Gastrocnemius medialis (tissue), 4 donors: ENCODE measurements around the gene ANKRD55. TPM values are rescaled to one million over a fixed set of nuclear protein-coding genes. Genes with fewer than 3 reads are reported as not detected.
"Not testable (repeated sequence)": the region's sequence is repeated elsewhere in the genome, so short reads cannot be mapped to it uniquely, and the experiment has no call there.

Experiments used
- ATAC-seq, 2 donors: fragments of 150-250 bp; one replicate each; pipeline ENCODE4 v1.9.1; 2016
- DNase-seq, 2 donors: peaks; one replicate each; pipeline ENCODE4 v3.0.0-alpha.2; 2019
- H3K27ac ChIP-seq, 4 donors: fragments of 200-600 bp; sonication (generic); 1 replicate in 1 of 4; 2 replicates in 3 of 4; pipeline ENCODE4 v1.5.1; 2016 to 2018; ENCODE audit warnings: mild to moderate bottlenecking in 2 of 4, moderate library complexity in 1 of 4
- H3K27me3 ChIP-seq, 3 donors: fragments of 200-600 bp; sonication (generic) in 2 of 3; 1 replicate in 1 of 3; 2 replicates in 2 of 3; pipeline versions ENCODE4 v1.5.1 to v1.6.0; 2016 to 2019; ENCODE audit warnings: mild to moderate bottlenecking in 1 of 3, moderate library complexity in 1 of 3
- H3K36me3 ChIP-seq, 2 donors: fragments of 200-600 bp; sonication (generic) in 1 of 2; one replicate each; pipeline ENCODE4 v1.5.1; 2017 to 2018
- H3K4me1 ChIP-seq, 2 donors: fragments of 200-600 bp; sonication (generic) in 1 of 2; one replicate each; pipeline ENCODE4 v1.5.1; 2016 to 2017; ENCODE audit warnings: mild to moderate bottlenecking in 2 of 2
- H3K4me3 ChIP-seq, 4 donors: fragments of 200-600 bp; sonication (generic) in 3 of 4; 1 replicate in 1 of 4; 2 replicates in 3 of 4; pipeline ENCODE4 v1.5.1; 2016 to 2019; ENCODE audit warnings: mild to moderate bottlenecking in 2 of 4
- H3K9me3 ChIP-seq, 3 donors: fragments of 200-600 bp; sonication (generic) in 2 of 3; 1 replicate in 1 of 3; 2 replicates in 2 of 3; pipeline ENCODE4 v1.5.1; 2016 to 2019
- POLR2A ChIP-seq, 2 donors: fragments of 450-650 bp; IDR thresholded peaks; one replicate each; pipeline ENCODE4 v1.6.1; 2017; ENCODE audit warnings: antibody characterized with exemption in 2 of 2, mild to moderate bottlenecking in 2 of 2, moderate library complexity in 2 of 2
- in situ Hi-C, 4 donors: fragments of 200-750 bp; cut with MboI; loops; one replicate each; pipeline versions ENCODE4 v1.15.0 to v1.8.0; 2017; ENCODE audit warnings: low sequenced_read_pairs in 4 of 4
- intact Hi-C: fragments of 100-400 bp; cut with DNase I; formaldehyde crosslinking; loops from one replicate; pipeline ENCODE4 v1.15.1; 2023; ENCODE audit warnings: low total_unique reads
- total RNA-seq, 4 donors: library from RNA; depleted of rRNA; stranded (reverse); fragments of >200 nt; gene quantifications; one replicate each; pipeline versions ENCODE4 v1.1.0 to v1.2.3, GENCODE V29; 2016
- TF ChIP-seq, protein P1 (sequence below), 5 experiments: fragments of 450-650 bp in 3 of 5; fragments of 200-600 bp in 2 of 5; sonication (generic) in 2 of 5; IDR thresholded peaks in 4 of 5; conservative IDR thresholded peaks in 1 of 5; 1 replicate in 4 of 5; 2 replicates in 1 of 5; pipeline ENCODE4 v1.5.1; 2016 to 2019; ENCODE audit warnings: antibody characterized with exemption in 5 of 5, mild to moderate bottlenecking in 3 of 5, moderate library complexity in 3 of 5

The ANKRD55 gene
- total RNA-seq, 4 donors from 2014 or later, result not detected

DNA sequence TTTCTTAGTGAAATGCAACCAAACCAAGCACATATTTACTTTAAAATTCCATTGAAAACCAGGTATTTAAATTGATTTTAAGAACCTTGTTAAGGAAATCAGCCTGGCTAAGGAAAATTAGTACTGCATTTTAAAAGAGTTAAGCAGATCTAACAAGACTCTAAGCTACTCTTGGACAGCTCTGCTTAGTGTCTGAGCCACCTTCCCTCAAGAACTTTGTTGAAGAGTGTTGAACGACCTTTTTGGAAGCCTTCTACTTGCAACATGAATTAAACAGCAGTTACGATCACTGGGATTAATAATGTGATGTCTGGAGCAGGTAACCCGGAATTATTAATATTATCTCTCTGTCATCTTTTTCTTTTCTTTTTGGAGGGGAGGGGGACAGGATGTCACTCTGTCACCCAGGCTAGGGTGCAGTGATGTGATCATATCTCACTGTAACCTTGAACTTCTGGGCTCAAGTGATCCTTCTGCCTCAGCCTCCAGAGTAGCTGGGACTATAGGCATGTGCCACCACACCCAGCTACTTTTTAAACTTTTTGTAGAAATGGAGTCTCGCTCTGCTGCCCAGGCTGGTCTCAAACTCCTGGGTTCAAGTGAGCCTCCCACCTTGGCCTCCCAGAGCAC lies 74.7 kb downstream of the ANKRD55 start:
- DNase-seq (no peak), ATAC-seq (no peak)
- Histone ChIP-seq H3K4me1 (no peaks in the 10 kb centered on the region), H3K36me3 (no peaks in the 10 kb centered on the region), H3K27me3 (no peaks in the 10 kb centered on the region), H3K9me3 (no peaks in the 10 kb centered on the region), H3K27ac (no peak overlapping the region), H3K4me3 (no peak overlapping the region)
- in situ Hi-C loops (no loop called here), intact Hi-C loops (no loop called here)
- no peak for TF ChIP-seq POLR2A (IDR thresholded peaks at IDR 0.05)
- TF ChIP-seq, protein P1, sequence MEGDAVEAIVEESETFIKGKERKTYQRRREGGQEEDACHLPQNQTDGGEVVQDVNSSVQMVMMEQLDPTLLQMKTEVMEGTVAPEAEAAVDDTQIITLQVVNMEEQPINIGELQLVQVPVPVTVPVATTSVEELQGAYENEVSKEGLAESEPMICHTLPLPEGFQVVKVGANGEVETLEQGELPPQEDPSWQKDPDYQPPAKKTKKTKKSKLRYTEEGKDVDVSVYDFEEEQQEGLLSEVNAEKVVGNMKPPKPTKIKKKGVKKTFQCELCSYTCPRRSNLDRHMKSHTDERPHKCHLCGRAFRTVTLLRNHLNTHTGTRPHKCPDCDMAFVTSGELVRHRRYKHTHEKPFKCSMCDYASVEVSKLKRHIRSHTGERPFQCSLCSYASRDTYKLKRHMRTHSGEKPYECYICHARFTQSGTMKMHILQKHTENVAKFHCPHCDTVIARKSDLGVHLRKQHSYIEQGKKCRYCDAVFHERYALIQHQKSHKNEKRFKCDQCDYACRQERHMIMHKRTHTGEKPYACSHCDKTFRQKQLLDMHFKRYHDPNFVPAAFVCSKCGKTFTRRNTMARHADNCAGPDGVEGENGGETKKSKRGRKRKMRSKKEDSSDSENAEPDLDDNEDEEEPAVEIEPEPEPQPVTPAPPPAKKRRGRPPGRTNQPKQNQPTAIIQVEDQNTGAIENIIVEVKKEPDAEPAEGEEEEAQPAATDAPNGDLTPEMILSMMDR (IDR thresholded peaks at IDR 0.05 in 4 of 5, conservative IDR thresholded peaks at IDR 0.05 in 1 of 5), result no peak

DNA sequence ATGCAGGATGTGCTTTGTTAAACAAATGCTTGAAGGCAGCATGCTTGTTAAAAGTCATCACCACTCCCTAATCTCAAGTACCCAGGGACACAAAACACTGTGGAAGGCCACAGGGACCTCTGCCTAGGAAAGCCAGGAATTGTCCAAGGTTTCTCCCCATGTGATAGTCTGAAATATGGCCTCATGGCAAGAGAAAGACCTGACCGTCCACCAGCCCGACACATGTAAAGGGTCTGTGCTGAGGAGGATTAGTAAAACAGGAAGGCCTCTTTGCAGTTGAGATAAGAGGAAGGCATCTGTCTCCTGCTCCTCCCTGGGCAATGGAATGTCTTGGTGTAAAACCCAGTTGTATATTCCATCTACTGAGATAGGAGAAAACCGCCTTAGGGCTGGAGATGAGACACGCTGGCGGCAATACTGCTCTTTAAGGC lies 75.9 kb downstream of the ANKRD55 start:
- not testable (repeated sequence) for H3K4me1 ChIP-seq, H3K27me3 ChIP-seq

GRCh38 chr5:56156585-56157190 lies 76.4 kb downstream of the ANKRD55 start:
- ATAC-seq, intact Hi-C loops, H3K36me3 ChIP-seq, H3K4me1 ChIP-seq, H3K9me3 ChIP-seq, DNase-seq, H3K27ac ChIP-seq, in situ Hi-C loops, H3K4me3 ChIP-seq, H3K27me3 ChIP-seq: not testable (repeated sequence)

More for the DNA sequence above, 75.9 kb downstream of the ANKRD55 start:
- H3K4me3 ChIP-seq, in situ Hi-C loops, DNase-seq, H3K36me3 ChIP-seq, H3K27ac ChIP-seq, H3K9me3 ChIP-seq, intact Hi-C loops, ATAC-seq: not testable (repeated sequence)

- Histone ChIP-seq H3K27me3 (no peaks in the 10 kb centered on the region), H3K27ac (no peak overlapping the region), H3K4me3 (no peak overlapping the region), H3K36me3 (no peaks in the 10 kb centered on the region), H3K9me3 (no peaks in the 10 kb centered on the region), H3K4me1 (no peaks in the 10 kb centered on the region)
- TF ChIP-seq POLR2A (IDR thresholded peaks at IDR 0.05), result no peak
- TF ChIP-seq, protein P1 (IDR thresholded peaks at IDR 0.05 in 4 of 5, conservative IDR thresholded peaks at IDR 0.05 in 1 of 5), result no peak
- in situ Hi-C loops (no loop called here), intact Hi-C loops (no loop called here)
- no peak for ATAC-seq
- DNase-seq, result peak; percentile 15 to 36
Observed at GRCh38 chr5:56155992-56156584, 77.0 kb downstream of the ANKRD55 start.

GRCh38 chr5:56154732-56155484 lies 78.2 kb downstream of the ANKRD55 start:
- no peak overlapping the region for H3K27ac ChIP-seq
- intact Hi-C loops (no loop called here), in situ Hi-C loops (no loop called here)
- no peak overlapping the region for H3K4me3 ChIP-seq
- H3K9me3 ChIP-seq, result no peaks in the 10 kb centered on the region
- no peaks in the 10 kb centered on the region for H3K4me1 ChIP-seq
- no peaks in the 10 kb centered on the region for H3K36me3 ChIP-seq
- DNase-seq (no peak), ATAC-seq (peak in 1 of 2 donors; percentile 51)
- TF ChIP-seq POLR2A (IDR thresholded peaks at IDR 0.05), result no peak
- TF ChIP-seq, protein P1 (IDR thresholded peaks at IDR 0.05 in 4 of 5, conservative IDR thresholded peaks at IDR 0.05 in 1 of 5), result no peak
- no peaks in the 10 kb centered on the region for H3K27me3 ChIP-seq
